ENCODE results near the gene GLRX3.

The GLRX3 gene

GRCh38 chr10:130207205-130207604 lies 71.0 kb downstream of the GLRX3 start:
- Histone ChIP-seq H3K4me3 (ENCODE audit: low read length) (no peak overlapping the region), H3K27ac (ENCODE audit: low read depth, low read length) (no peak overlapping the region), H3K9ac (ENCODE audit: low read length) (no peak overlapping the region), H3K27me3 (ENCODE audit: control insufficient read depth, insufficient read depth, low read length) (no peaks in the 10 kb centered on the region), H3K4me1 (ENCODE audit: control insufficient read depth, insufficient read depth, low read length) (no peaks in the 10 kb centered on the region), H3K36me3 (ENCODE audit: control insufficient read depth, insufficient read depth, low read length) (no peaks in the 10 kb centered on the region)

GRCh38 chr10:130208807-130209206 lies 72.6 kb downstream of the GLRX3 start:
- no peak overlapping the region for H3K9ac ChIP-seq (ENCODE audit: low read length)
- H3K4me3 ChIP-seq (ENCODE audit: low read length), result no peak overlapping the region
- H3K27me3 ChIP-seq (ENCODE audit: control insufficient read depth, insufficient read depth, low read length), result no peaks in the 10 kb centered on the region
- no peaks in the 10 kb centered on the region for H3K36me3 ChIP-seq (ENCODE audit: control insufficient read depth, insufficient read depth, low read length)
- H3K27ac ChIP-seq (ENCODE audit: low read depth, low read length), result no peak overlapping the region
- no peaks in the 10 kb centered on the region for H3K4me1 ChIP-seq (ENCODE audit: control insufficient read depth, insufficient read depth, low read length)

- no peak overlapping the region for H3K27ac ChIP-seq (ENCODE audit: low read depth, low read length)
- H3K4me3 ChIP-seq (ENCODE audit: low read length), result no peak overlapping the region
- H3K9ac ChIP-seq (ENCODE audit: low read length), result no peak overlapping the region
- H3K4me1 ChIP-seq (ENCODE audit: control insufficient read depth, insufficient read depth, low read length), result no peaks in the 10 kb centered on the region
- no peaks in the 10 kb centered on the region for H3K27me3 ChIP-seq (ENCODE audit: control insufficient read depth, insufficient read depth, low read length)
- no peaks in the 10 kb centered on the region for H3K36me3 ChIP-seq (ENCODE audit: control insufficient read depth, insufficient read depth, low read length)
Measured at GRCh38 chr10:130212746-130213145, 76.6 kb downstream of the GLRX3 start.

- Histone ChIP-seq H3K27me3 (ENCODE audit: control insufficient read depth, insufficient read depth, low read length) (no peaks in the 10 kb centered on the region), H3K36me3 (ENCODE audit: control insufficient read depth, insufficient read depth, low read length) (no peaks in the 10 kb centered on the region), H3K9ac (ENCODE audit: low read length) (no peak overlapping the region), H3K4me1 (ENCODE audit: control insufficient read depth, insufficient read depth, low read length) (no peaks in the 10 kb centered on the region), H3K27ac (ENCODE audit: low read depth, low read length) (no peak overlapping the region), H3K4me3 (ENCODE audit: low read length) (no peak overlapping the region)
Measured at GRCh38 chr10:130213286-130214080, 77.3 kb downstream of the GLRX3 start.

- H3K4me1 ChIP-seq (ENCODE audit: control insufficient read depth, insufficient read depth, low read length), result no peaks in the 10 kb centered on the region
- H3K27me3 ChIP-seq (ENCODE audit: control insufficient read depth, insufficient read depth, low read length), result no peaks in the 10 kb centered on the region
- no peaks in the 10 kb centered on the region for H3K36me3 ChIP-seq (ENCODE audit: control insufficient read depth, insufficient read depth, low read length)
- no peak overlapping the region for H3K27ac ChIP-seq (ENCODE audit: low read depth, low read length)
- no peak overlapping the region for H3K9ac ChIP-seq (ENCODE audit: low read length)
- no peak overlapping the region for H3K4me3 ChIP-seq (ENCODE audit: low read length)
Measured at GRCh38 chr10:130214431-130214830, 78.2 kb downstream of the GLRX3 start.

GRCh38 chr10:130215151-130215930 lies 79.2 kb downstream of the GLRX3 start:
- Histone ChIP-seq H3K27me3 (ENCODE audit: control insufficient read depth, insufficient read depth, low read length) (no peaks in the 10 kb centered on the region), H3K36me3 (ENCODE audit: control insufficient read depth, insufficient read depth, low read length) (no peaks in the 10 kb centered on the region), H3K9ac (ENCODE audit: low read length) (no peak overlapping the region), H3K4me1 (ENCODE audit: control insufficient read depth, insufficient read depth, low read length) (no peaks in the 10 kb centered on the region), H3K4me3 (ENCODE audit: low read length) (no peak overlapping the region), H3K27ac (ENCODE audit: low read depth, low read length) (no peak overlapping the region)

GRCh38 chr10:130215931-130216231 lies 79.7 kb downstream of the GLRX3 start:
- Histone ChIP-seq H3K4me1 (ENCODE audit: control insufficient read depth, insufficient read depth, low read length) (no peaks in the 10 kb centered on the region), H3K4me3 (ENCODE audit: low read length) (no peak overlapping the region), H3K36me3 (ENCODE audit: control insufficient read depth, insufficient read depth, low read length) (no peaks in the 10 kb centered on the region), H3K27ac (ENCODE audit: low read depth, low read length) (no peak overlapping the region), H3K27me3 (ENCODE audit: control insufficient read depth, insufficient read depth, low read length) (no peaks in the 10 kb centered on the region), H3K9ac (ENCODE audit: low read length) (no peak overlapping the region)

- no peak overlapping the region for H3K27ac ChIP-seq (ENCODE audit: low read depth, low read length)
- H3K9ac ChIP-seq (ENCODE audit: low read length), result no peak overlapping the region
- no peaks in the 10 kb centered on the region for H3K27me3 ChIP-seq (ENCODE audit: control insufficient read depth, insufficient read depth, low read length)
- no peak overlapping the region for H3K4me3 ChIP-seq (ENCODE audit: low read length)
- no peaks in the 10 kb centered on the region for H3K36me3 ChIP-seq (ENCODE audit: control insufficient read depth, insufficient read depth, low read length)
- no peaks in the 10 kb centered on the region for H3K4me1 ChIP-seq (ENCODE audit: control insufficient read depth, insufficient read depth, low read length)
Measured at GRCh38 chr10:130218181-130218641, 82.0 kb downstream of the GLRX3 start.

GRCh38 chr10:130218936-130219335 lies 82.7 kb downstream of the GLRX3 start:
- Histone ChIP-seq H3K4me1 (ENCODE audit: control insufficient read depth, insufficient read depth, low read length) (no peaks in the 10 kb centered on the region), H3K27ac (ENCODE audit: low read depth, low read length) (no peak overlapping the region), H3K4me3 (ENCODE audit: low read length) (no peak overlapping the region), H3K36me3 (ENCODE audit: control insufficient read depth, insufficient read depth, low read length) (no peaks in the 10 kb centered on the region), H3K9ac (ENCODE audit: low read length) (no peak overlapping the region), H3K27me3 (ENCODE audit: control insufficient read depth, insufficient read depth, low read length) (no peaks in the 10 kb centered on the region)

- H3K9ac ChIP-seq (ENCODE audit: low read length), result no peak overlapping the region
- no peak overlapping the region for H3K4me3 ChIP-seq (ENCODE audit: low read length)
- H3K36me3 ChIP-seq (ENCODE audit: control insufficient read depth, insufficient read depth, low read length), result no peaks in the 10 kb centered on the region
- H3K27ac ChIP-seq (ENCODE audit: low read depth, low read length), result no peak overlapping the region
- H3K4me1 ChIP-seq (ENCODE audit: control insufficient read depth, insufficient read depth, low read length), result no peaks in the 10 kb centered on the region
- no peaks in the 10 kb centered on the region for H3K27me3 ChIP-seq (ENCODE audit: control insufficient read depth, insufficient read depth, low read length)
Measured at GRCh38 chr10:130220251-130221185, 84.3 kb downstream of the GLRX3 start.

GRCh38 chr10:130221456-130222375 lies 85.5 kb downstream of the GLRX3 start:
- Histone ChIP-seq H3K4me1 (ENCODE audit: control insufficient read depth, insufficient read depth, low read length) (no peaks in the 10 kb centered on the region), H3K27me3 (ENCODE audit: control insufficient read depth, insufficient read depth, low read length) (no peaks in the 10 kb centered on the region), H3K27ac (ENCODE audit: low read depth, low read length) (no peak overlapping the region), H3K4me3 (ENCODE audit: low read length) (no peak overlapping the region), H3K36me3 (ENCODE audit: control insufficient read depth, insufficient read depth, low read length) (no peaks in the 10 kb centered on the region), H3K9ac (ENCODE audit: low read length) (no peak overlapping the region)
